Measurements from ENCODE around the gene KIAA1614.

DNA sequence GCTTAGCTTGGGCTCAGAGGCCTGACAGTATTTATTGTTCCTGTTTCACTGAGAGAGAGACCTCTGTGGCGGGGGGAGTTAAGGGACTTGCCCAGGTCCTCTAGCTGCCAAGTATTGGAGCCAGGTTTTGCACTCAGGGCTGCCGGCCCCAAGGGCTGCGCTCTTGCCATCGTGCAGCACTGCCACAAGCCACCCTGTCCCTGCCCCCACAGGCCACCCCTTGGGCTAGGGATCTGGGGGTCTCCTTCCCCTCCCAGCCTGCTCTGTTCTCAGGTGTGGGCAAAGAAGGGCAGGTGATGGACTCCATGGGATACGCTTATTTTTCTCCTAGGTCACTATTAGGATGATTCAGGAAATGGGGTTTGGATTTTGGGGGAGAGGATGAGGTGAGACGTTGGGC, 8.7 kb downstream of the KIAA1614 start:
- TF ChIP-seq, protein P1, sequence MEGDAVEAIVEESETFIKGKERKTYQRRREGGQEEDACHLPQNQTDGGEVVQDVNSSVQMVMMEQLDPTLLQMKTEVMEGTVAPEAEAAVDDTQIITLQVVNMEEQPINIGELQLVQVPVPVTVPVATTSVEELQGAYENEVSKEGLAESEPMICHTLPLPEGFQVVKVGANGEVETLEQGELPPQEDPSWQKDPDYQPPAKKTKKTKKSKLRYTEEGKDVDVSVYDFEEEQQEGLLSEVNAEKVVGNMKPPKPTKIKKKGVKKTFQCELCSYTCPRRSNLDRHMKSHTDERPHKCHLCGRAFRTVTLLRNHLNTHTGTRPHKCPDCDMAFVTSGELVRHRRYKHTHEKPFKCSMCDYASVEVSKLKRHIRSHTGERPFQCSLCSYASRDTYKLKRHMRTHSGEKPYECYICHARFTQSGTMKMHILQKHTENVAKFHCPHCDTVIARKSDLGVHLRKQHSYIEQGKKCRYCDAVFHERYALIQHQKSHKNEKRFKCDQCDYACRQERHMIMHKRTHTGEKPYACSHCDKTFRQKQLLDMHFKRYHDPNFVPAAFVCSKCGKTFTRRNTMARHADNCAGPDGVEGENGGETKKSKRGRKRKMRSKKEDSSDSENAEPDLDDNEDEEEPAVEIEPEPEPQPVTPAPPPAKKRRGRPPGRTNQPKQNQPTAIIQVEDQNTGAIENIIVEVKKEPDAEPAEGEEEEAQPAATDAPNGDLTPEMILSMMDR (IDR thresholded peaks at IDR 0.05; ENCODE audit: low read depth, low read length), result no peak
- TF ChIP-seq EZH2phosphoT487 (IDR thresholded peaks at IDR 0.05; ENCODE audit: low read depth), result no peak
